NCI-H526 treated with DMSO at 0.1 percent for 48 hours (cell line): ENCODE measurements around the gene MARCHF2.
"Not testable (repeated sequence)": the region's sequence is repeated elsewhere in the genome, so short reads cannot be mapped to it uniquely, and the experiment has no call there.

ENCODE experiments used
- DNase-seq: peaks from one replicate; lab custom pipeline; 2025; lab: John Stamatoyannopoulos, UW

The MARCHF2 gene

GRCh38 chr19:8412783-8413628, at the start of gene MARCHF2:
Gene MARCHF2 (plus strand): TSS chr19:8413305. CDS start chr19:8421841, 8,536 bp downstream.
- peak; percentile 88 for DNase-seq

- no peak for DNase-seq
These were observed 49.0 kb upstream of the MARCHF2 start, which contains the start of gene ANGPTL4 for GRCh38 chr19:8363803-8364771. Gene ANGPTL4 (plus strand): TSS chr19:8364155. CDS start chr19:8364322, 167 bp downstream.

GRCh38 chr19:8366121-8366581, 47.0 kb upstream of the MARCHF2 start:
- DNase-seq = no peak

GRCh38 chr19:8366961-8367326, 46.2 kb upstream of the MARCHF2 start:
- DNase-seq = no peak

- DNase-seq = no peak
These were observed 45.6 kb upstream of the MARCHF2 start for GRCh38 chr19:8367327-8368001.

GRCh38 chr19:8370176-8371010, 42.7 kb upstream of the MARCHF2 start:
- DNase-seq = no peak

- no peak for DNase-seq
These were observed 41.9 kb upstream of the MARCHF2 start for GRCh38 chr19:8371011-8371804.

- no peak for DNase-seq
These were observed 39.0 kb upstream of the MARCHF2 start for GRCh38 chr19:8373867-8374813.

- not testable (repeated sequence) for DNase-seq
These were observed 37.3 kb upstream of the MARCHF2 start for GRCh38 chr19:8375766-8376165.

GRCh38 chr19:8376373-8376974, 36.6 kb upstream of the MARCHF2 start:
- DNase-seq = not testable (repeated sequence)

- no peak for DNase-seq
These were observed 35.5 kb upstream of the MARCHF2 start for GRCh38 chr19:8377598-8377997.

GRCh38 chr19:8379156-8379891, 33.8 kb upstream of the MARCHF2 start:
- not testable (repeated sequence) for DNase-seq

- not testable (repeated sequence) for DNase-seq
These were observed 28.5 kb upstream of the MARCHF2 start for GRCh38 chr19:8384569-8384968.

GRCh38 chr19:8385103-8385502, 28.0 kb upstream of the MARCHF2 start:
- DNase-seq = not testable (repeated sequence)

GRCh38 chr19:8385566-8385965, 27.5 kb upstream of the MARCHF2 start:
- DNase-seq = not testable (repeated sequence)

- DNase-seq = not testable (repeated sequence)
These were observed 26.7 kb upstream of the MARCHF2 start for GRCh38 chr19:8386419-8386818.

- DNase-seq = no peak
These were observed 26.1 kb upstream of the MARCHF2 start for GRCh38 chr19:8386990-8387389.
